GM12864 (cell line): ENCODE data around the gene SLAMF8.

ENCODE experiments used
- DNase-seq: peaks from one replicate; pipeline ENCODE4 v3.0.0-alpha.2; 2011; ENCODE audit warnings: low read depth
- H3K4me3 ChIP-seq: 2 replicates; pipeline ENCODE4 v1.5.1; 2011; ENCODE audit warnings: mild to moderate bottlenecking, low read depth, low read length, control low read depth
- TF ChIP-seq, protein P1 (sequence below): IDR thresholded peaks from 2 replicates; pipeline ENCODE4 v1.5.1; 2011; ENCODE audit warnings: low read depth, mild to moderate bottlenecking, moderate library complexity, low read length, control low read depth, inconsistent platforms; ENCODE audit errors: missing control alignments

The SLAMF8 gene

DNA sequence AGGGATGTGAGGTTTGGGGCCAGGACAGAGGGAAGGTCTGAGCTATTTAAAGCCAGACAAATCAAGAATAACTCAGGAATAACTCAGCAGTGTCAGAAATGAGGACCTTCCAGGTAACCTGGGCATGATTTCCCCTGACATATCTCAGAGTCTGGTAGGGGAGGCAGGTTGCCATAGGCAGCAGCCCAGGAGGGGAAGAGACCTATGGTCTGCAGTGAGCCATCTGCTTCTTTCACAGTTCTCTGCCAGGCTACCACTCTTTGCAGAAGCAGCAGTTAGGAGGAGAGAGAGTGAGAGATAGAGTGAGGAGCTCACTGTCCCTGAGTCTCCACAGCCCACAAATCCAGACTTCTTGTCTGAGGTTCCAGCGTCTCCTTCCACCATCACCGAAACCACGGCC is 42.1 kb downstream of the SLAMF8 start:
- no peak for DNase-seq

DNA sequence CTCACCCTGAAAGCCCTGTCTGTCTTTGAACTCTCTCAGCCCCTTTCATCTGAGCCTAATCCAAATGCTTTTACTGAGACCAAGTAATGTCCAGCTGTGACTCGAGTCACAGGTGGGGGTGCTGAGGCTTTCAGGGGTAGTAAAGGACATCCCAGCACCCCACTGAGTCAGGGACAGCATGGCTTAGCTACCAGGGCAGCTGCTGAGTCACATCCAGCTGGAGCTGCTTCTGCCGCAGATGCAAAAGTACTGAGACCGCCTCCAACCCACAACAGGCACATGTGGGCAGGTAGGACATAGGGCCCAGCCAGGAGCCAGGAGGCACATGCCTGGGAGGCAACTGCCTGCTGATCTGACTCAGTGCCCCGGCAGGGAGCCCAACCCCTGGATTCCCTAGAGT is 42.5 kb downstream of the SLAMF8 start:
- H3K4me3 ChIP-seq = no peak overlapping the region
- no peak for DNase-seq
- TF ChIP-seq, protein P1, sequence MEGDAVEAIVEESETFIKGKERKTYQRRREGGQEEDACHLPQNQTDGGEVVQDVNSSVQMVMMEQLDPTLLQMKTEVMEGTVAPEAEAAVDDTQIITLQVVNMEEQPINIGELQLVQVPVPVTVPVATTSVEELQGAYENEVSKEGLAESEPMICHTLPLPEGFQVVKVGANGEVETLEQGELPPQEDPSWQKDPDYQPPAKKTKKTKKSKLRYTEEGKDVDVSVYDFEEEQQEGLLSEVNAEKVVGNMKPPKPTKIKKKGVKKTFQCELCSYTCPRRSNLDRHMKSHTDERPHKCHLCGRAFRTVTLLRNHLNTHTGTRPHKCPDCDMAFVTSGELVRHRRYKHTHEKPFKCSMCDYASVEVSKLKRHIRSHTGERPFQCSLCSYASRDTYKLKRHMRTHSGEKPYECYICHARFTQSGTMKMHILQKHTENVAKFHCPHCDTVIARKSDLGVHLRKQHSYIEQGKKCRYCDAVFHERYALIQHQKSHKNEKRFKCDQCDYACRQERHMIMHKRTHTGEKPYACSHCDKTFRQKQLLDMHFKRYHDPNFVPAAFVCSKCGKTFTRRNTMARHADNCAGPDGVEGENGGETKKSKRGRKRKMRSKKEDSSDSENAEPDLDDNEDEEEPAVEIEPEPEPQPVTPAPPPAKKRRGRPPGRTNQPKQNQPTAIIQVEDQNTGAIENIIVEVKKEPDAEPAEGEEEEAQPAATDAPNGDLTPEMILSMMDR = no peak

More for the DNA sequence above, 42.1 kb downstream of the SLAMF8 start:
- TF ChIP-seq, protein P1 = no peak
- no peak overlapping the region for H3K4me3 ChIP-seq

DNA sequence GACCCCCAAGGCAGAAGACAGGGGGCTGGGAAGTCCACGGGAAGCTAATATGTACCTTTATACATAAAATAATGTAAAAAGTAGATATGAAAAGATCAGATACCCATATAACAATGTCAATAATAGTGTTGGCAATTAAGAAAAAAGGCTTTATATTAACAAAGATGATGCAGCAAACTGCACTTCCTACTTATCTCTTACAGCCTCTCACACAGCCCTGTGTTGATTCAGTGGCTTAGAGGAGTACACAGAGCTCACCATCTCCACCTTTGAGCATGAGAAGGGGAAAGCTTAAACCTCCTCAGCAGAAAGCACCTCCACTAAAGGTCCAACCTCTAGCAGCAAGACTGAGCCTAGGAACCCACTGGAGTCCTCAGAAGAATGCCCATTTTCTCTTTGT is 42.9 kb downstream of the SLAMF8 start:
- TF ChIP-seq, protein P1 = no peak
- no peak overlapping the region for H3K4me3 ChIP-seq
- no peak for DNase-seq

DNA sequence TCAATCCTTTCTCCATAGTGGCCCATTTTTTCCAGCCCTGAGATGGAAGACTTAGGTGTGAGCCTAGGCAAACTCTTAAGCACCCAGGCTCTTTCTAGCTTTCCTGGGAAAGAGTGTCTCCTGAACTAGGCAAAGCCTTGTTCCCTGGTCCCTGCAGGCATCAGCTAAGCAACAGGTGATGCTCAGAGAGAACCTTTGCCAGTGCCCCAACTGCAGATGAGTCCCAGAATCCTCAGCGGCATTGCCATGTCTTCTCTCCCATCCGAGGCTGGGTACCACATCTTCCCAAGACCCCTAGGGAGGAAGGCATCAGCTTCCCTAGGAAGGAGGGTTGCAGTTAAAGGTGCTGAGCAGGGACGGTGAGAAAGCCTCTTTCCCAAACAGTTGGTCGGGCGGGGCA is 44.0 kb downstream of the SLAMF8 start:
- H3K4me3 ChIP-seq = no peak overlapping the region
- DNase-seq = no peak
- TF ChIP-seq, protein P1 = no peak

DNA sequence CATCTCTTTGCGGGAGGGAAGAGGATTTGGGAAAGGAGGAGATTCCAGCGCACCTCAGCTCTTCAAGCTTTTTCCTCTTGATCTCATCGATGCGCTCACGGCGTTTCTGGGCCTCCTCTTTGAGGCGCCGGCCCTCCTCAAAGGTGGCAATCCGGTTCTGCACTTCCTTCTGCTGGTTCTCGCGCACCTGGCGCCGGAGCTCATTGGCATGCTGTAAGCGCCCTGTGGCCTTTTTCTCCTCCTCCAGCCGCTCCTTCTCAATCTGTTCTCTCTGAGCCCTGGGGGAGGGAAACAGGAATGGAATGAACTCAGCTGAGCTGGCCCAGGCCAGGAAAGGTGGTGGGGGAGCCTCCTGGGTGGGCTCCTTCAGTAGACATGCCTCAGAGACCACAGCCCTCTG is 46.2 kb downstream of the SLAMF8 start:
- no peak overlapping the region for H3K4me3 ChIP-seq
- TF ChIP-seq, protein P1 = no peak
- no peak for DNase-seq

DNA sequence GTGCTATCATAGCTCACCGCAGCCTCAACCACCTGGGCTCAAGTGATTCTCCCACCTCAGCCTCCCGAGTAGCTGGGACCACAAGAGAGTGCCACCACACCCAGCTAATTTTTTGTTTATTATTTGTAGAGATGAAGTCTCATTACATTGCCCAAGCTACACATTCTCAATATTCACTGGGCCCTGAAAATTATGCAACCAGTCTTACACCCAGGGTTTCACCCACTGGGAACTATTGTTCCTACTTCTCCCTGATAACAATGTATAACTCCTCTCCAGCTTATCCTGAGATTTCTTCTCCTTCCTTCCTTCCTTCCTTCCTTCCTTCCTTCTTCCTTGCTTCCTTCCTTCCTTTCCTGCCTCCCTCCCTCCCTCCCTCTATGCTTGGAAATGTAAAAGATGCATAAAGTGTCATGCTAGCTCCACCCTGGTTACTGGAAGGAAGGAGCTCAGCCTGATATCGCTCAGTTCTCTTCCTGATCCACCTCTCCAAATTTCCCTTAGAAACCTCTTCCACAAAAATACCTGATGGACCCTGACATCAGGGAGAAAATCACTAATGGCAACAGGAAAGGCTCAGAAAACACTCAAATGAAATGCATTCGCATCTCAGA is 47.0 kb downstream of the SLAMF8 start:
- TF ChIP-seq, protein P1 = no peak
- H3K4me3 ChIP-seq = no peak overlapping the region
- DNase-seq = no peak
